Neural cell (in vitro differentiated cells): ENCODE data around the gene OSBP2.

Source experiments
- EP300 ChIP-seq: fragments of 450-650 bp; conservative IDR thresholded peaks from 2 replicates; pipeline ENCODE4 v1.6.1; 2014; ENCODE audit warnings: antibody characterized with exemption, mild to moderate bottlenecking, moderate library complexity; ENCODE audit not compliant: poor library complexity, severe bottlenecking
- EZH2 ChIP-seq: fragments of 200-600, 300-800 bp; shearing (Covaris generic), sonication (generic); IDR thresholded peaks from 2 replicates; pipeline ENCODE4 v1.6.1; 2014; ENCODE audit warnings: antibody characterized with exemption, low read length, borderline replicate concordance, mild to moderate bottlenecking; ENCODE audit not compliant: insufficient read depth, poor library complexity, severe bottlenecking
- MXI1 ChIP-seq: fragments of 450-650 bp; conservative IDR thresholded peaks from 2 replicates; pipeline ENCODE4 v1.6.1; 2014; ENCODE audit warnings: antibody characterized with exemption, mild to moderate bottlenecking; ENCODE audit not compliant: poor library complexity, severe bottlenecking
- POLR2AphosphoS5 ChIP-seq: IDR thresholded peaks from 2 replicates; pipeline ENCODE4 v1.6.1; 2012
- RAD21 ChIP-seq: fragments of 450-650 bp; conservative IDR thresholded peaks from 2 replicates; pipeline ENCODE4 v1.6.1; 2014; ENCODE audit warnings: antibody characterized with exemption, mild to moderate bottlenecking, moderate library complexity
- SMC3 ChIP-seq: fragments of 450-650 bp; conservative IDR thresholded peaks from 2 replicates; pipeline ENCODE4 v1.6.1; 2014; ENCODE audit warnings: antibody characterized with exemption, mild to moderate bottlenecking, moderate library complexity; ENCODE audit not compliant: poor library complexity
- TAF1 ChIP-seq: IDR thresholded peaks from 2 replicates; pipeline ENCODE4 v1.6.1; 2012; ENCODE audit warnings: low read depth
- TF ChIP-seq, protein P1 (sequence below): fragments of 450-650 bp; IDR thresholded peaks from 2 replicates; pipeline ENCODE4 v1.5.1; 2014; ENCODE audit warnings: antibody characterized with exemption, mild to moderate bottlenecking, moderate library complexity; ENCODE audit not compliant: poor library complexity, severe bottlenecking
- TF ChIP-seq, protein P2 (sequence below): IDR thresholded peaks from 2 replicates; pipeline ENCODE4 v1.6.1; 2012; ENCODE audit warnings: borderline replicate concordance

GRCh38 chr22:30824711-30825110 is 130.0 kb downstream of the OSBP2 start:
- TF ChIP-seq, protein P1, sequence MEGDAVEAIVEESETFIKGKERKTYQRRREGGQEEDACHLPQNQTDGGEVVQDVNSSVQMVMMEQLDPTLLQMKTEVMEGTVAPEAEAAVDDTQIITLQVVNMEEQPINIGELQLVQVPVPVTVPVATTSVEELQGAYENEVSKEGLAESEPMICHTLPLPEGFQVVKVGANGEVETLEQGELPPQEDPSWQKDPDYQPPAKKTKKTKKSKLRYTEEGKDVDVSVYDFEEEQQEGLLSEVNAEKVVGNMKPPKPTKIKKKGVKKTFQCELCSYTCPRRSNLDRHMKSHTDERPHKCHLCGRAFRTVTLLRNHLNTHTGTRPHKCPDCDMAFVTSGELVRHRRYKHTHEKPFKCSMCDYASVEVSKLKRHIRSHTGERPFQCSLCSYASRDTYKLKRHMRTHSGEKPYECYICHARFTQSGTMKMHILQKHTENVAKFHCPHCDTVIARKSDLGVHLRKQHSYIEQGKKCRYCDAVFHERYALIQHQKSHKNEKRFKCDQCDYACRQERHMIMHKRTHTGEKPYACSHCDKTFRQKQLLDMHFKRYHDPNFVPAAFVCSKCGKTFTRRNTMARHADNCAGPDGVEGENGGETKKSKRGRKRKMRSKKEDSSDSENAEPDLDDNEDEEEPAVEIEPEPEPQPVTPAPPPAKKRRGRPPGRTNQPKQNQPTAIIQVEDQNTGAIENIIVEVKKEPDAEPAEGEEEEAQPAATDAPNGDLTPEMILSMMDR: no peak
- TF ChIP-seq SMC3: no peak
- no peak for TF ChIP-seq EP300
- TF ChIP-seq EZH2: no peak
- TF ChIP-seq RAD21: no peak
- TF ChIP-seq POLR2AphosphoS5: no peak
- no peak for TF ChIP-seq TAF1
- TF ChIP-seq, protein P2, sequence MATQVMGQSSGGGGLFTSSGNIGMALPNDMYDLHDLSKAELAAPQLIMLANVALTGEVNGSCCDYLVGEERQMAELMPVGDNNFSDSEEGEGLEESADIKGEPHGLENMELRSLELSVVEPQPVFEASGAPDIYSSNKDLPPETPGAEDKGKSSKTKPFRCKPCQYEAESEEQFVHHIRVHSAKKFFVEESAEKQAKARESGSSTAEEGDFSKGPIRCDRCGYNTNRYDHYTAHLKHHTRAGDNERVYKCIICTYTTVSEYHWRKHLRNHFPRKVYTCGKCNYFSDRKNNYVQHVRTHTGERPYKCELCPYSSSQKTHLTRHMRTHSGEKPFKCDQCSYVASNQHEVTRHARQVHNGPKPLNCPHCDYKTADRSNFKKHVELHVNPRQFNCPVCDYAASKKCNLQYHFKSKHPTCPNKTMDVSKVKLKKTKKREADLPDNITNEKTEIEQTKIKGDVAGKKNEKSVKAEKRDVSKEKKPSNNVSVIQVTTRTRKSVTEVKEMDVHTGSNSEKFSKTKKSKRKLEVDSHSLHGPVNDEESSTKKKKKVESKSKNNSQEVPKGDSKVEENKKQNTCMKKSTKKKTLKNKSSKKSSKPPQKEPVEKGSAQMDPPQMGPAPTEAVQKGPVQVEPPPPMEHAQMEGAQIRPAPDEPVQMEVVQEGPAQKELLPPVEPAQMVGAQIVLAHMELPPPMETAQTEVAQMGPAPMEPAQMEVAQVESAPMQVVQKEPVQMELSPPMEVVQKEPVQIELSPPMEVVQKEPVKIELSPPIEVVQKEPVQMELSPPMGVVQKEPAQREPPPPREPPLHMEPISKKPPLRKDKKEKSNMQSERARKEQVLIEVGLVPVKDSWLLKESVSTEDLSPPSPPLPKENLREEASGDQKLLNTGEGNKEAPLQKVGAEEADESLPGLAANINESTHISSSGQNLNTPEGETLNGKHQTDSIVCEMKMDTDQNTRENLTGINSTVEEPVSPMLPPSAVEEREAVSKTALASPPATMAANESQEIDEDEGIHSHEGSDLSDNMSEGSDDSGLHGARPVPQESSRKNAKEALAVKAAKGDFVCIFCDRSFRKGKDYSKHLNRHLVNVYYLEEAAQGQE: no peak
- TF ChIP-seq MXI1: no peak
